Suprapubic skin (tissue), 4 donors: Measurements from ENCODE around the gene SV2A. TPM values are rescaled to one million over a fixed set of nuclear protein-coding genes. Genes with fewer than 3 reads are reported as not detected.
A peak's percentile ranks its signal among the peaks of the same experiment; 100 is the strongest.

ENCODE experiments used
- DNase-seq, 2 donors: peaks; one replicate each; pipeline ENCODE4 v3.0.0-alpha.2; 2019; ENCODE audit warnings: low spot score in 2 of 2
- H3K27ac ChIP-seq: fragments of 200-600 bp; sonication (generic); one replicate; pipeline ENCODE4 v1.5.1; 2019
- H3K27me3 ChIP-seq: fragments of 200-600 bp; sonication (generic); one replicate; pipeline ENCODE4 v1.5.1; 2019
- H3K36me3 ChIP-seq: fragments of 200-600 bp; sonication (generic); one replicate; pipeline ENCODE4 v1.5.1; 2019
- H3K4me1 ChIP-seq: fragments of 200-600 bp; sonication (generic); one replicate; pipeline ENCODE4 v1.5.1; 2019
- H3K4me3 ChIP-seq: fragments of 200-600 bp; sonication (generic); one replicate; pipeline ENCODE4 v1.5.1; 2019; ENCODE audit warnings: mild to moderate bottlenecking
- H3K9me3 ChIP-seq: fragments of 200-600 bp; sonication (generic); one replicate; pipeline ENCODE4 v1.5.1; 2019
- EP300 ChIP-seq: sonication (generic); formaldehyde crosslinking; IDR thresholded peaks from one replicate; pipeline ENCODE4 v1.6.1; 2017; ENCODE audit warnings: antibody characterized with exemption
- POLR2A ChIP-seq, 2 donors: fragments of 450-650 bp; IDR thresholded peaks; one replicate each; pipeline ENCODE4 v1.6.1; 2017; ENCODE audit warnings: antibody characterized with exemption in 2 of 2, mild to moderate bottlenecking in 2 of 2, moderate library complexity in 2 of 2
- POLR2AphosphoS5 ChIP-seq, 3 donors: sonication (generic); formaldehyde crosslinking; IDR thresholded peaks; one replicate each; pipeline ENCODE4 v1.6.1; 2017; ENCODE audit warnings: antibody characterized with exemption in 3 of 3
- WGBS: methylation state at CpG from one replicate; pipeline ENCODE4 v1.1.5; 2018; 5-methylcytosine and 5-hydroxymethylcytosine counted together
- total RNA-seq, 4 donors: library from RNA; depleted of rRNA; stranded (reverse); fragments of >200 nt; gene quantifications; one replicate each; pipeline ENCODE4 v1.1.0, GENCODE V29; 2016
- TF ChIP-seq, protein P1 (sequence below), 2 donors: fragments of 200-600 bp in 1 of 2; fragments of 450-650 bp in 1 of 2; sonication (generic) in 1 of 2; IDR thresholded peaks; one replicate each; pipeline ENCODE4 v1.5.1; 2016 to 2019; ENCODE audit warnings: antibody characterized with exemption in 2 of 2, mild to moderate bottlenecking in 1 of 2, moderate library complexity in 1 of 2

SV2A gene, protein sequence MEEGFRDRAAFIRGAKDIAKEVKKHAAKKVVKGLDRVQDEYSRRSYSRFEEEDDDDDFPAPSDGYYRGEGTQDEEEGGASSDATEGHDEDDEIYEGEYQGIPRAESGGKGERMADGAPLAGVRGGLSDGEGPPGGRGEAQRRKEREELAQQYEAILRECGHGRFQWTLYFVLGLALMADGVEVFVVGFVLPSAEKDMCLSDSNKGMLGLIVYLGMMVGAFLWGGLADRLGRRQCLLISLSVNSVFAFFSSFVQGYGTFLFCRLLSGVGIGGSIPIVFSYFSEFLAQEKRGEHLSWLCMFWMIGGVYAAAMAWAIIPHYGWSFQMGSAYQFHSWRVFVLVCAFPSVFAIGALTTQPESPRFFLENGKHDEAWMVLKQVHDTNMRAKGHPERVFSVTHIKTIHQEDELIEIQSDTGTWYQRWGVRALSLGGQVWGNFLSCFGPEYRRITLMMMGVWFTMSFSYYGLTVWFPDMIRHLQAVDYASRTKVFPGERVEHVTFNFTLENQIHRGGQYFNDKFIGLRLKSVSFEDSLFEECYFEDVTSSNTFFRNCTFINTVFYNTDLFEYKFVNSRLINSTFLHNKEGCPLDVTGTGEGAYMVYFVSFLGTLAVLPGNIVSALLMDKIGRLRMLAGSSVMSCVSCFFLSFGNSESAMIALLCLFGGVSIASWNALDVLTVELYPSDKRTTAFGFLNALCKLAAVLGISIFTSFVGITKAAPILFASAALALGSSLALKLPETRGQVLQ
- 1 to 10 TPM in 1 of 4 donors, under 1 TPM in 3; 0.48 to 1.3 (median 0.65) TPM for total RNA-seq

- peaks cover 4% of the 10 kb centered on the region for H3K36me3 ChIP-seq
- H3K4me1 ChIP-seq: peaks cover 4% of the 10 kb centered on the region
- no peak within 1 kb of the TSS for H3K27ac ChIP-seq
- TF ChIP-seq POLR2A (IDR thresholded peaks at IDR 0.05): no peak
- no peak for TF ChIP-seq EP300
- TF ChIP-seq POLR2AphosphoS5 (IDR thresholded peaks at IDR 0.05): no peak
- TF ChIP-seq, protein P1, sequence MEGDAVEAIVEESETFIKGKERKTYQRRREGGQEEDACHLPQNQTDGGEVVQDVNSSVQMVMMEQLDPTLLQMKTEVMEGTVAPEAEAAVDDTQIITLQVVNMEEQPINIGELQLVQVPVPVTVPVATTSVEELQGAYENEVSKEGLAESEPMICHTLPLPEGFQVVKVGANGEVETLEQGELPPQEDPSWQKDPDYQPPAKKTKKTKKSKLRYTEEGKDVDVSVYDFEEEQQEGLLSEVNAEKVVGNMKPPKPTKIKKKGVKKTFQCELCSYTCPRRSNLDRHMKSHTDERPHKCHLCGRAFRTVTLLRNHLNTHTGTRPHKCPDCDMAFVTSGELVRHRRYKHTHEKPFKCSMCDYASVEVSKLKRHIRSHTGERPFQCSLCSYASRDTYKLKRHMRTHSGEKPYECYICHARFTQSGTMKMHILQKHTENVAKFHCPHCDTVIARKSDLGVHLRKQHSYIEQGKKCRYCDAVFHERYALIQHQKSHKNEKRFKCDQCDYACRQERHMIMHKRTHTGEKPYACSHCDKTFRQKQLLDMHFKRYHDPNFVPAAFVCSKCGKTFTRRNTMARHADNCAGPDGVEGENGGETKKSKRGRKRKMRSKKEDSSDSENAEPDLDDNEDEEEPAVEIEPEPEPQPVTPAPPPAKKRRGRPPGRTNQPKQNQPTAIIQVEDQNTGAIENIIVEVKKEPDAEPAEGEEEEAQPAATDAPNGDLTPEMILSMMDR (IDR thresholded peaks at IDR 0.05): no peak
- H3K27me3 ChIP-seq: peaks cover 9% of the 10 kb centered on the region
- no peak for DNase-seq
- peak within 1 kb of the TSS; percentile 45 for H3K4me3 ChIP-seq
- no peaks in the 10 kb centered on the region for H3K9me3 ChIP-seq
- WGBS: 1% methylated on average over 24 of the region's 24 CpGs
Observed at GRCh38 chr1:149917571-149918144, at the start of gene SV2A. Gene SV2A (minus strand): TSS chr1:149917844. CDS start chr1:149913840, 4,004 bp downstream.

- no peak for TF ChIP-seq POLR2AphosphoS5 (IDR thresholded peaks at IDR 0.05)
- TF ChIP-seq POLR2A (IDR thresholded peaks at IDR 0.05): no peak
- TF ChIP-seq, protein P1 (IDR thresholded peaks at IDR 0.05): no peak
- no peak for TF ChIP-seq EP300
- H3K4me3 ChIP-seq: no peak overlapping the region
- H3K27ac ChIP-seq: no peak overlapping the region
- no peaks in the 10 kb centered on the region for H3K27me3 ChIP-seq
- 91% methylated on average over 3 of the region's 3 CpGs for WGBS
- peaks cover 65% of the 10 kb centered on the region for H3K36me3 ChIP-seq
- H3K4me1 ChIP-seq: peaks cover 24% of the 10 kb centered on the region
- no peak for DNase-seq
- no peaks in the 10 kb centered on the region for H3K9me3 ChIP-seq
Observed at GRCh38 chr1:149967041-149967440, 49.4 kb upstream of the SV2A start.

DNA sequence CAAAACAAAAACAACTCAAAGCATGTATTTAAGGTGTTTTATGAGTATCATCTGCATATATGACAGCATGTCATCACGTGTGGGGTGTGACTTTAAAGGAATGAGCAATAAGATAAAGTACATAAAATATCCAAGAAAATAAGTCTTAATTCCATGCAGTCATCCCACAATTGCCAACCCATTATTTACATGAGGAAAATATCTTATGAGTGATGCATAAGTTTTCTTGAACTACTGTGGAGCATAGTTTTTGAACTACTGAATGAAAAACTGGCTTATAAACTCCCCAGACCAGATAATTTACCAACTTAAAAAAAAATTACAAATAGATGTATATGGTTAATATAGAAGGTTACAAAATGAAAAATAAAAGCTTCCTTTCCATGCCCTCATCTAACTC is 48.8 kb upstream of the SV2A start:
- H3K36me3 ChIP-seq: peaks cover 63% of the 10 kb centered on the region

GRCh38 chr1:149965440-149965839 is 47.8 kb upstream of the SV2A start:
- Histone ChIP-seq H3K27ac (no peak overlapping the region), H3K27me3 (no peaks in the 10 kb centered on the region), H3K9me3 (no peaks in the 10 kb centered on the region), H3K4me1 (peaks cover 27% of the 10 kb centered on the region), H3K36me3 (peaks cover 58% of the 10 kb centered on the region), H3K4me3 (no peak overlapping the region)
- DNase-seq: no peak
- 84% methylated on average over 3 of the region's 3 CpGs for WGBS
- TF ChIP-seq, protein P1 (IDR thresholded peaks at IDR 0.05): no peak
- TF ChIP-seq POLR2AphosphoS5 (IDR thresholded peaks at IDR 0.05) (no peak), EP300 (no peak), POLR2A (IDR thresholded peaks at IDR 0.05) (no peak)

More for the DNA sequence above, 48.8 kb upstream of the SV2A start:
- TF ChIP-seq, protein P1 (IDR thresholded peaks at IDR 0.05): no peak
- TF ChIP-seq POLR2AphosphoS5 (IDR thresholded peaks at IDR 0.05): no peak
- TF ChIP-seq EP300: no peak
- no peak for TF ChIP-seq POLR2A (IDR thresholded peaks at IDR 0.05)
- Histone ChIP-seq H3K27me3 (no peaks in the 10 kb centered on the region), H3K4me1 (peaks cover 27% of the 10 kb centered on the region), H3K27ac (no peak overlapping the region), H3K9me3 (no peaks in the 10 kb centered on the region), H3K4me3 (no peak overlapping the region)
- WGBS: 37% methylated on average over 1 of the region's 1 CpG
- DNase-seq: no peak
